HG03103 (cell line): ENCODE results near the gene ANXA11.
"Not testable (repeated sequence)": the region's sequence is repeated elsewhere in the genome, so short reads cannot be mapped to it uniquely, and the experiment has no call there.

Experiments
- ATAC-seq: cut with Tn5 transposase; IDR thresholded peaks from one replicate; pipeline ENCODE4 v1.9.1; 2021; ENCODE audit warnings: low read depth; ENCODE audit not compliant: unreplicated experiment

Gene ANXA11

GRCh38 chr10:80205477-80206276 lies at the start of gene ANXA11:
TSS of gene ANXA11 (minus strand) at chr10:80205537. CDS start at chr10:80172861, 32,676 bp downstream.
- peak; percentile 71 for ATAC-seq

DNA sequence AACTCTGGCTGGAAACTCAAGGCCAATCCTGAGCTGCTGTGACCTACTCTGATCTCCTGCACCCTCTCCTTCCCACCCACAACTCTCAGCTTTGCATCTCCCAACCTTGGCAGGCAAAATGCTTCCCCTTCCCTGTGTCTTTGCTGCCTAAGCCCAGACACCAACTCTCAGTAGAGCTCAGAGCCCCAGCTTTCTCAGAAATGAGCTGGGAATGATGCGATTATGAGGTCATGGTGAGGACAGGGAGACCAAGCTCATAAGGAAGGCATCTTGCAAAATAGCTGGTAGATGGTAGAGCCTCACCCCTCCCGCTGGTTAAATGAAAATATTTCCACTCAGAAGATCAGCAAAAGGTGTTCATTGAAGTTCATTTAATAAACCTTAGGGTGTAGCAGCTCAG lies 49.4 kb upstream of the ANXA11 start:
- ATAC-seq, result not testable (repeated sequence)

GRCh38 chr10:80253963-80254271 lies 48.6 kb upstream of the ANXA11 start:
- not testable (repeated sequence) for ATAC-seq

GRCh38 chr10:80253266-80253962 lies 48.1 kb upstream of the ANXA11 start:
- ATAC-seq, result peak; percentile 54

GRCh38 chr10:80252296-80252887 lies 47.1 kb upstream of the ANXA11 start:
- no peak for ATAC-seq

- not testable (repeated sequence) for ATAC-seq
These were observed 46.5 kb upstream of the ANXA11 start for GRCh38 chr10:80251703-80252280.

- not testable (repeated sequence) for ATAC-seq
These were observed 45.1 kb upstream of the ANXA11 start for GRCh38 chr10:80250399-80250798.

DNA sequence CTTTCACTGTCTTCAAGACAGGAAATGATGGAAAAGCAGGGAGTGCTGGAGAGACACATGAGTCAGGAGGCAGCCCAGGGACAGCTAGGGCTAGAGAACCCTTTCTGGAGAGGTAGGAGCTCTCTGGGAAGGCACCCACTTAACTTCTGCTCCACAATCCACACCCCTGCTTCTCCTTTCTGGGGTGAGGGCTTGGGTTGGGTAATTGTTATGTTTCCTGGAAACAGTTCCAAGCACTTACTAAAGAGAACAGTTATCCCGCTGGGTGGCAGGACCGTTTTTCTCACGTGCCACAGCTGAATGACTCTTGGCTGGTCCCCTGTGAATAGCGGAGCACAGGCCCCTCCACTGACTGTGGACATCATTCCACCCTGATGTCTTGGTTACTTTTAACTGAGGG lies 44.6 kb upstream of the ANXA11 start:
- not testable (repeated sequence) for ATAC-seq

DNA sequence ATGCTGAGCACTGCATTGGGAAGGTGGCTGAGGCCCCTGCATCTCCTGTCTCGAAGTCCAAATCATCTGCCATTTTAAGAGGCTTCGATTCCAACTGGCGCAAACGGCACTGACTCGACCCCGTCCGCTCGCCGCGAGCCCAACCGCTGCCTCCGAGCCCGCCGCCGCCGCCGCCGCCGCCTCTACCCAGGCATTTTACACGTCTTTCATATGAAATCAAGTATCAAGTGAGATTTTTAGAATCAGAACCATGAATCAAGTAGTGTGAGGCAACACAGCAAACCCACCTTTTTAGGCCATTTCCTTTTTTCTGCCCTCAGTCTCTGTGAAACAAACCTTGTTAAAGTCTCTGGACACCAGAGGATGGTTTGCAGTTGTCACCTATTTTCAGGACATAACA lies 42.3 kb upstream of the ANXA11 start:
- ATAC-seq, result not testable (repeated sequence)

- not testable (repeated sequence) for ATAC-seq
These were observed 39.0 kb upstream of the ANXA11 start for GRCh38 chr10:80244371-80244770.

- not testable (repeated sequence) for ATAC-seq
These were observed 37.0 kb upstream of the ANXA11 start for GRCh38 chr10:80242341-80242740.

DNA sequence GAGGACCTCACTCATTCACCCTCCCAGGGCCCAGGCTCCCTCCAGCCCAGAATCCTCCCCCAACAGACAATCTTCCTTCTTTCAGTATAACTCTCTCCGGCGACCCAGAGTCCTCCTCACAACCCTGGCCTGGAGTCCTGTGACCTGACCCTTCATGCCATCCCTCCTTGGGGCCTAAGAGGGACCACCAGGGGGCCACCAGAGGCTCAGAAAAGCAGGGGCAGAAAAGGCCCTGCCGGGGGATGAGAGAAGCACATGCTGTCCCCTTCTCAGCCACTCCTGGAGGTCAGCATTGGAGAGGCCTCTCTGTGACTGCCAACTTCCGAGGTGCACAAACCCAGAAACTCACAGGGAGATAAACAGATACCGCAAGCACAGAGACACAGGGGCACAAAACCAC lies 31.1 kb upstream of the ANXA11 start:
- not testable (repeated sequence) for ATAC-seq

GRCh38 chr10:80234331-80235235 lies 29.2 kb upstream of the ANXA11 start:
- peak; percentile 100 for ATAC-seq

DNA sequence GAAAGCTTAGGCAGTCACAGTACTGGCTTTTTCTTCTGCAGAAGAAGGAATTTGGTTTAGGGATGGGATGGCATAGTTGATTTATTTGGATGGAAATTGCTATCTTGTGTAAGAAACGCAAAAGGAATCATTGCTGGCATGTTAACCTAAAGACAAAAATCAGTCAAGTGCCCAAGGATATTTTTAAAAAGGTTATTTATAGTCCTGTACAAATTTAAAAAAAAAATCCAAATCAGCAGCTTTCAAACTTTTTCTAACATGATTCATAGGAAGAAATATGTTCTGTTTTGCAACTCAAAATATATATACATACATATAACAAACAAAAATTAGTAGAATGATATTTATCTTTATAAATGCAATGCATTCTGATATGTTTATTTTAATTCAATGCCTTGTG lies 28.5 kb upstream of the ANXA11 start:
- ATAC-seq, result not testable (repeated sequence)

DNA sequence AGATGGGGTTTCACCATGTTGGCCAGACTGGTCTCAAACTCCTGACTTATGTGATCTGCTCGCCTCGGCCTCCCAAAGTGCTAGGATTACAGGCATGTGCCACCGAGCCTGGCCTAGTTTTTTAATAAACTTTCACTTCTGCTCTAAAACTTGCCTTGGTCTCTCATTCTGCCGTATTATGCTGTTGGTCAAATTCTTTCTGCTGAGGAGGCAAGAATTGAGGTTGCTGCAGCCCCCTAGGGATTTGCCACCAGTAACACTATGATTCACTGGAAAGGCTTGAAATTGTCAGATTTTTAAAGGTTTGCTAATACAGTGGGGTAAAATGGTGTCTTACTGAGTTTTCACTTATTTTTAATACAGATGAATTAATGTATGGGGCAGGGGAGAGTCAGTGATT lies 21.4 kb upstream of the ANXA11 start:
- not testable (repeated sequence) for ATAC-seq

DNA sequence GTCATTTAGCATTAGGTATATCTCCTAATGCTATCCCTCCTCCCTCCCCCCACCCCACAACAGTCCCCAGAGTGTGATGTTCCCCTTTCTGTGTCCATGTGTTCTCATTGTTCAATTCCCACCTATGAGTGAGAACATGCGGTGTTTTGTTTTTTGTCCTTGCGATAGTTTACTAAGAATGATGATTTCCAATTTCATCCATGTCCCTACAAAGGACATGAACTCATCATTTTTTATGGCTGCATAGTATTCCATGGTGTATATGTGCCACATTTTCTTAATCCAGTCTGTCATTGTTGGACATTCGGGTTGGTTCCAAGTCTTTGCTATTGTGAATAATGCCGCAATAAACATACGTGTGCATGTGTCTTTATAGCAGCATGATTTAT lies 17.7 kb upstream of the ANXA11 start:
- not testable (repeated sequence) for ATAC-seq

DNA sequence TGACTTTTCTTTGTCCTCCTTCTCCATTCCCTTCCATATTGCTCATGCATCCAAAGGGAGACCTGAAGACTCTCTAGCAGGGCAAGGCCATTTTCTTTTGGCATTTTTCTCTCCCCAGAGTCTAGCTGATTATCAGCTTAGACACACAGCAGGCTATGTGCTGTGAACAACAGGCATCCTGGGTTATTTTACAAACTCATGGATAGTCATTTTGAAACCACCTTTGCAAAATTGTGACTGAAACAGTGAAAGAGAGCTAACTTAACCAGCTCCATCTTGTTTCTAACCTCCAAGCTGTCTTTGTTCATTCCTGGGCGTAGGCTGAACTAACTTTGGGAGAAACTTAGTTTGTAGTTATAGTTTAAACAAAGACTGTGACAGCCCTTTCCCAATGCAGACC lies 13.5 kb upstream of the ANXA11 start:
- peak; percentile 87 for ATAC-seq

DNA sequence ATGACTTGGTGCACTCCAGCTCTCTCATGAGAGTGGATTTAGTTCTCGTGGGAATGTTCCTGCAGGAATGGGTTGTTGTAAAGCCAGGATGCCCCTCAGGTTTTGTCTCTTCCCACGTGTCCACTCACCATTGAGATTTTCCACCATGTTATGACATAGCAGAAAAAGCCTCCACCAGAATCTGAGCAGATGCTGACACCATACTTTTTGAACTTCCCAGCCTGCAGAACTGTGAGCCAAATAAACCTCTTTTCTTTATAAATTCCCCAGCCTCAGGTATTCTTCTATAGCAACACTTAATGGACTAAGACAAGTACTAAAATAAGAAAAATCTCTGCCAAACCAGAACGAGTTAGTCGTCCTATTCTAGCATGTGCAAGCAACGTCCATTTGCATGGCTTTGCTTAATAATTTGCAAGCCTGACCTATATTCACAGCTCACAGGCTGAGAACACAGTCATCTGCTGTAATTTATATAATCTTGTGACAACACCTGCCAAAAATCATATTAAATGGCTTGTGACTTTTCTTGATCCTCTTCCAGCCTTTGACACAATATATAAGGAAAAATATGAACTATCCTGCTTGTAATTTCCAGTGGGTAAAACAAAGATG lies 9.1 kb upstream of the ANXA11 start:
- not testable (repeated sequence) for ATAC-seq

DNA sequence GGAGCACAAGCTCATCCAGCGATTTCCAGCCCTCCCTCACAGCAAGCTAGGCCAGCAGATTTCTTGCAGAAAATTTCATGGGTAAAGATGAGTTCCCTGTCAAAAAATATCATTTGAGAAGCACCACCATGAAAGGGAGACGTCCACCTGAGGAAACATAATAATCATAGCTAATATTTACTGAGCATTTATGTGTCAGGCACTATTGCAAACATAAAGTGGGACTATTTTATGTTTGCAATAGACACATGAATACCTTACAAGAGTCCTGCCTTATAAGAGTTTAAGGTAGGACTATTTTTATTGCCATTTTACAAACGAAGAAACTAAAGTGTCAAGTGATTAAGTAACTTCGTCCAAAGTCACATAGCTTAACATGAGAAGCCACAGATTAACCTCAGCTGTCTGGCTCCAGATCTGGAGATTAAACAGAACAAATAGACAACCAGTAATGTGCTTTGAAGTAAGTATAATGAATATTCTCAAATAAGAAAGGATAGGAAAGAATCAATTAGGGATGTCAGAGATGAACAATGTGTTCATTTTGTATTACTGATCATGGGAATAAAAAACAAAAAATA lies 7.3 kb upstream of the ANXA11 start:
- ATAC-seq, result not testable (repeated sequence)
